GM12865 (cell line): Measurements from ENCODE around the gene NRTN.
"Not testable (repeated sequence)": the region's sequence is repeated elsewhere in the genome, so short reads cannot be mapped to it uniquely, and the experiment has no call there.

Source experiments
- DNase-seq: peaks from one replicate; pipeline ENCODE4 v3.0.0; 2010; ENCODE audit warnings: low read depth
- H3K4me3 ChIP-seq: 2 replicates; pipeline ENCODE4 v1.5.1; 2011; ENCODE audit warnings: mild to moderate bottlenecking, low read depth, low read length, control low read depth
- TF ChIP-seq, protein P1 (sequence below): IDR thresholded peaks from 2 replicates; pipeline ENCODE4 v1.5.1; 2011; ENCODE audit warnings: low read length, control low read depth, low read depth, inconsistent platforms; ENCODE audit not compliant: insufficient read depth; ENCODE audit errors: missing control alignments

Gene NRTN

DNA sequence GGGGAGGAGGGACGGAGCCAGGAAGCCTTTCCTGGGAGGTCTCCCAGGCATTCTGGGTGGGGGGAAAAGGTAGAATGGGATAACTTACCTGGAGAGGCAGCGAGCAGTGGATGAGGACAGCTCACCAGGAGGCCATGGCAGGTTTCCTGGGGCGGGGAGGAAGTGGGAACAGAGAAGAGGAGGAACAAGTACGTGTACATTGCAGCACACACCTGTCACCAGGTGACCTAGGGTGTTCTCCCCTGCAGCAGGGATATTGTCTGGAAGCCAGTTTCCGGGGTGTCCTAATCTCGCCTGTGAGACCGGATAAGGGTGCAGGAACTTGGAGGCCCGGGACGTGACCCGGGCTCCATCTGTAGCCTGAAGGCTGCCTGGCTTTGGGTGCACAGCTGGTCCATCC, 46.4 kb downstream of the NRTN start, which contains the start of gene FUT3:
FUT3 (minus strand) TSS at position 148 of the 400 bp plus-strand sequence.
- H3K4me3 ChIP-seq = no peak within 1 kb of the TSS
- TF ChIP-seq, protein P1, sequence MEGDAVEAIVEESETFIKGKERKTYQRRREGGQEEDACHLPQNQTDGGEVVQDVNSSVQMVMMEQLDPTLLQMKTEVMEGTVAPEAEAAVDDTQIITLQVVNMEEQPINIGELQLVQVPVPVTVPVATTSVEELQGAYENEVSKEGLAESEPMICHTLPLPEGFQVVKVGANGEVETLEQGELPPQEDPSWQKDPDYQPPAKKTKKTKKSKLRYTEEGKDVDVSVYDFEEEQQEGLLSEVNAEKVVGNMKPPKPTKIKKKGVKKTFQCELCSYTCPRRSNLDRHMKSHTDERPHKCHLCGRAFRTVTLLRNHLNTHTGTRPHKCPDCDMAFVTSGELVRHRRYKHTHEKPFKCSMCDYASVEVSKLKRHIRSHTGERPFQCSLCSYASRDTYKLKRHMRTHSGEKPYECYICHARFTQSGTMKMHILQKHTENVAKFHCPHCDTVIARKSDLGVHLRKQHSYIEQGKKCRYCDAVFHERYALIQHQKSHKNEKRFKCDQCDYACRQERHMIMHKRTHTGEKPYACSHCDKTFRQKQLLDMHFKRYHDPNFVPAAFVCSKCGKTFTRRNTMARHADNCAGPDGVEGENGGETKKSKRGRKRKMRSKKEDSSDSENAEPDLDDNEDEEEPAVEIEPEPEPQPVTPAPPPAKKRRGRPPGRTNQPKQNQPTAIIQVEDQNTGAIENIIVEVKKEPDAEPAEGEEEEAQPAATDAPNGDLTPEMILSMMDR = no peak
- no peak for DNase-seq

GRCh38 chr19:5854121-5854520, 49.3 kb downstream of the NRTN start:
- not testable (repeated sequence) for H3K4me3 ChIP-seq, DNase-seq

- H3K4me3 ChIP-seq, DNase-seq: not testable (repeated sequence)
Observed at GRCh38 chr19:5855151-5855550, 50.3 kb downstream of the NRTN start.

DNA sequence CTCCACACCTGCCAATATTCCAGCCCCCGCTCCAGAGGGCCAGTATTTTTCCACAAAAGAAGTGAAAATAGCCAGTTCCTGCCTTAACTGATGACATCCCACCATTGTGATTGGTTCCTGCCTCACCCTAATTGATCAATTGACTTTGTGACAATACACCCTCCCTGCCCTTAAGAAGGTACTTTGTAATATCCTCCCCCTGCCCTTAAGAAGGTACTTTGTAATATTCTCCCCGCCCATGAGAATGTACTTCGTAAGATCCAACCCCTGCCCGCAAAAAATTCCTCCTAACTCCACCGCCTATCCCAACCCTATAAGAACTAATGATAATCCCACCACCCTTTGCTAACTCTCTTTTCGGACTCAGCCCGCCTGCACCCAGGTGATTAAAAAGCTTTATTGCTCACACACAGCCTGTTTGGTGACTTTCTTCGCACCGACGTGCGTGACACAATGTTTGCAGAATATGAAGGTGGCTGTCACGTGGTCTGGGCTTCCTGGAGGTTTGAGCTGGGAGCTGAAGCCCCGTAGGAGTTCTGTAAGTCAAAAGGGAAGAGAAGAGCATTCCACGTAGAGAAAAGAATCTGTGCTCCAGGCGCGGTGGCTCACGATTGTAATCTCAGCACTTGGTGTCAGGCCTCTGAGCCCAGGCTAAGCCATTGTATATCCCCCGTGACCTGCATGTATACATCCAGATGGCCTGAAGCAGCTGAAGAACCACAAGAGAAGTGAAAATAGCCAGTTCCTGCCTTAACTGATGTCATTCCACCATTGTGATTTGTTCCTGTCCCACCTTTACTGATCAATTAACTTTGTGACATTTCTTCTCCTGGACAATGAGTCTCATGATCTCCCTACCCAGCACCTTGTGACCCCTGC, 52.6 kb downstream of the NRTN start:
- TF ChIP-seq, protein P1 = no peak
- H3K4me3 ChIP-seq = no peak overlapping the region
- DNase-seq = no peak

DNA sequence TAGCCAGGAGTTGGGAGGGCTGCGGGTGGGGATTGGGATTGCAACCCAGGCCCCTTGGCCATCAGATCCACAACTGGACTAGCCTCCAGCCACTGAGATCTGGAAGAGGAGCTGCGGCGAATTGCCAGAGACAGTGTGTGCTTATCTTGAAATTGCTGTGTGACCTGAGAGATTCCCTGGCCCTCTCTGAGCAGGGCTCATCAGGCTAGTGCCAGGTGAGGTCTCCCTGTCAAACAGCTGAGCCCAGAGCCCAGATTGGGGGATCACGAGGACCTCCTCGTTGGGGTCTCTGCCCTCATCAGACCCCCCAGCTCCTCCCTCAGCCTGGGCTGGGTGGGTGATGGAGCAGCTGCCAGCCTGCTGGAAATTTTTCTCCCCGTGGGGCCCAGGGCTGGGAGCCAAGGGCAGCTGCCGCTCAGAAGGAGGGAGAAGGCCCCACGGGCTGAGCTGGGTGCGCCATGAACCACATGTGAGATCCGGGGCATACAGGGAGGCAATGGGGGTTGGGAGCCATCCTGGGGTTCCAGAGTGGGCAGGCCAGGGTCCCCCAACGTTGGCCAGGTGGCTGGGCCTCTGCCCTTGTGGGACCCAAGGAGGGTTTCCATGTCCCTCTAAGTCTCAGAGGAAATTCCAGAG, 58.3 kb downstream of the NRTN start:
- no peak for DNase-seq
- TF ChIP-seq, protein P1 = no peak
- H3K4me3 ChIP-seq = no peak overlapping the region

DNA sequence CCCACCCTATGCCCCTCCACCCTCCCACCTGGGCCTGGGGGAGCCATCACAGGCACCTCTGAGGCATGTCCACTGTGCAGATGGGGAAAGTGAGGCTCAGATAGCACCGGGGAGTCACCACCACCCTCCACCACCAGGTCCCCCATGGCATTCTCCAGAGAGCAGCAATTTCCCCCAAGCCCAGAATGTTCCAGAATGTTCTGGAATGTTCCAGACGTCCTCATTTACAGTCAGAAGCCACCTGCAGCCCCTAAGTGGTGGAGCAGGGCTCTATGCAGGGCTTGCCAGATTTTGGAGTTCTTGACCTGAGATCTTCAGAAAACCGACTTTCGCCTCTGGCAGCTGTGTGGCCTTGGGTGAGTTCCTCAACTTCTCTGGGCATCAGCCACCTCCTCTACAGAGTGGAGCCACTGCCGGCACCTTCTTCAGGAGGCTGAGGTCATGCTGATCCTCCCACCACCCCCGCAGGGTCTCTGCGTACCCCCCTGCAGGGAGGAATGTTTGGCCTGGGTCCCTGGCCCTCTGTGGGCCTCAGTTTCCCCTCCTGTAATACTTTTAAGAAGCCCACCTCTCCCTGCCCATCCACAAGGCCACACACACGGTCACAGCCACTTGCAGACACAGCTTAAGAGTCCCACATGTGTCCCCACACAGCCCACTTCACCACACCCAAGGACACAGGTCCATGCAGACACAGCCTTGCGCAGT, 59.3 kb downstream of the NRTN start:
- no peak for DNase-seq
- H3K4me3 ChIP-seq = no peak overlapping the region
- TF ChIP-seq, protein P1 = no peak

DNA sequence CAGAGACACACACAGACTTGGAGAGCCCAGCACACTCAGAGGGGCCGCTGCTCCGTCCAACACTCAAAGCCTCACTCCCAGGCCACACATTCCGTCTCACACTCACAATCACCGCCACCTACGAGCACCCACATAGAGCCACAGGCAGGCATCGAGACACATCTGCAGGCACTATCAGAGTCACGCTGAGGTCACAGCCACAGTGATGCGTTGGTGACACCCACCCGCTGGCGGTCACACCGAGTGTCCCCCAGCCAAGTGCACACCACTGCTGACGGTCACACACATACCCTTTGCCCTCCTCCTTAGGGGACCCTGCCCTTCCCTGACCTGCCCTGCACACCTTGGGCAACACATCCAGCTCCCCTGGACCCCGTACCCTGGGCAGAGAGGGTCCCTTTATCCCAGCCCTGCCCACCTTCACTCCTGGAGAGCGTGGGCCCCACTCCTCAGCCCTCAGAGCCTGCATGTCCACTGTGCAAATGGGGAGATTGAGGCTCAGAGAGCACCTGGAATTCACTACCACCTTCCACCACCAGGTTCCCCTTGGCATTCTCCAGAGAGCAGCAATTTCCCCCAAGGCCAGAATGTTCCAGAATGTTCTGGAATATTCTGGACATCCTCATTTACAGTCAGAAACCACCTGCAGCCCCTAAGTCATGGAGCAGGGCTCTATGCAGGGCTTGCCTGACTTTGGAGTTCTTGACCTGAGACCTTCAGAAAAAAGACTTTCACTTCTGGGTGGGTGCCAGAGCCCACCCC, 60.0 kb downstream of the NRTN start:
- no peak overlapping the region for H3K4me3 ChIP-seq
- DNase-seq = no peak
- TF ChIP-seq, protein P1 = no peak
